WTC11 (cell line): ENCODE results near the gene AEBP2. TPM values are rescaled to one million over a fixed set of nuclear protein-coding genes. Genes with fewer than 3 reads are reported as not detected.

Source experiments
- ATAC-seq: fragments of 200-7000 bp; cut with Tn5 transposase; 2 replicates; pipeline ENCODE4 v1.10.0; 2021; ENCODE audit warnings: mild to moderate bottlenecking, moderate library complexity
- CTCF ChIA-PET: fragments of 300-600 bp; sonication (Branson Sonifier 250); formaldehyde crosslinking; loops from one replicate; lab custom pipeline; 2021; ENCODE audit warnings: antibody characterized with exemption; lab: Charles Lee
- POLR2A ChIA-PET: fragments of 350-600 bp; sonication (Branson Sonifier 250); formaldehyde crosslinking; loops from one replicate; lab custom pipeline; 2021; ENCODE audit warnings: antibody characterized with exemption; lab: Charles Lee
- DNase-seq: peaks from one replicate; pipeline ENCODE4 v3.0.0; 2021; ENCODE audit warnings: low spot score
- H3K27ac Mint-ChIP-seq: 2 replicates; pipeline ENCODE4 v1.8.0; 2021; ENCODE audit warnings: mixed read lengths
- H3K27me3 Mint-ChIP-seq: 2 replicates; pipeline ENCODE4 v1.8.0; 2021; ENCODE audit warnings: low read depth, mild to moderate bottlenecking, moderate library complexity, mixed read lengths
- H3K36me3 Mint-ChIP-seq: 2 replicates; pipeline ENCODE4 v1.8.0; 2021; ENCODE audit warnings: mixed read lengths
- H3K4me1 Mint-ChIP-seq: 2 replicates; pipeline ENCODE4 v1.8.0; 2022; ENCODE audit warnings: mixed read lengths
- H3K4me3 Mint-ChIP-seq: 2 replicates; pipeline ENCODE4 v1.8.0; 2021; ENCODE audit warnings: mild to moderate bottlenecking, moderate library complexity, mixed read lengths
- H3K9me3 Mint-ChIP-seq: 2 replicates; pipeline ENCODE4 v1.8.0; 2021; ENCODE audit warnings: mixed read lengths
- CBFB ChIP-seq: sonication (generic); formaldehyde crosslinking; IDR thresholded peaks from 2 replicates; pipeline ENCODE4 v1.8.1; 2022; ENCODE audit warnings: mild to moderate bottlenecking, low read depth, missing genetic modification reagents
- ESRRA ChIP-seq: sonication (generic); formaldehyde crosslinking; IDR thresholded peaks from 2 replicates; pipeline ENCODE4 v1.8.1; 2022; ENCODE audit warnings: mild to moderate bottlenecking, missing genetic modification reagents, borderline replicate concordance
- FOXJ3 ChIP-seq: sonication (generic); formaldehyde crosslinking; IDR thresholded peaks from 2 replicates; pipeline ENCODE4 v1.9.0; 2021; ENCODE audit warnings: missing genetic modification reagents, mild to moderate bottlenecking, borderline replicate concordance
- GTF2I ChIP-seq: fragments of 250-450 bp; sonication (Bioruptor Pico); conservative IDR thresholded peaks from 2 replicates; pipeline ENCODE4 v1.4.0; 2021; ENCODE audit warnings: mild to moderate bottlenecking
- IRF2 ChIP-seq: sonication (generic); formaldehyde crosslinking; IDR thresholded peaks from 2 replicates; pipeline ENCODE4 v1.8.0; 2022; ENCODE audit warnings: low read depth, missing genetic modification reagents, borderline replicate concordance
- KAT7 ChIP-seq: sonication (generic); formaldehyde crosslinking; IDR thresholded peaks from 2 replicates; pipeline ENCODE4 v1.8.1; 2023; ENCODE audit warnings: missing genetic modification reagents, mild to moderate bottlenecking, borderline replicate concordance
- NFYB ChIP-seq: sonication (generic); formaldehyde crosslinking; conservative IDR thresholded peaks from 2 replicates; pipeline ENCODE4 v1.8.0; 2022; ENCODE audit warnings: low read depth, missing genetic modification reagents
- NR1H2 ChIP-seq: sonication (generic); formaldehyde crosslinking; IDR thresholded peaks from 2 replicates; pipeline ENCODE4 v1.9.0; 2021; ENCODE audit warnings: mild to moderate bottlenecking, moderate library complexity, missing genetic modification reagents
- PRRX2 ChIP-seq: fragments of 250-450 bp; sonication (Bioruptor Pico); IDR thresholded peaks from 2 replicates; pipeline ENCODE4 v1.8.0; 2021; ENCODE audit warnings: mild to moderate bottlenecking
- total RNA-seq: library from RNA; stranded (reverse); gene quantifications from 3 replicates; pipeline ENCODE4 v1.2.3, GENCODE V29; 2021
- TF ChIP-seq, protein P1 (sequence below): sonication (generic); formaldehyde crosslinking; IDR thresholded peaks from 2 replicates; pipeline ENCODE4 v1.8.1; 2023; ENCODE audit warnings: mild to moderate bottlenecking, missing genetic modification reagents
- TF ChIP-seq, protein P2 (sequence below): fragments of 250-450 bp; sonication (Bioruptor Pico); IDR thresholded peaks from 2 replicates; pipeline ENCODE4 v1.9.0; 2021; ENCODE audit warnings: moderate library complexity, mild to moderate bottlenecking, inconsistent platforms, borderline replicate concordance
- TF ChIP-seq, protein P3 (sequence below): fragments of 200-600 bp; IDR thresholded peaks from 2 replicates; pipeline ENCODE4 v1.8.0; 2022; ENCODE audit warnings: antibody characterized with exemption
- TF ChIP-seq, protein P4 (sequence below): fragments of 250-450 bp; sonication (Bioruptor Pico); IDR thresholded peaks from 2 replicates; pipeline ENCODE4 v1.8.0; 2021; ENCODE audit warnings: mild to moderate bottlenecking
- TF ChIP-seq, protein P5 (sequence below): sonication (generic); formaldehyde crosslinking; IDR thresholded peaks from 2 replicates; pipeline ENCODE4 v1.8.0; 2023; ENCODE audit warnings: missing genetic modification reagents
- TF ChIP-seq, protein P6 (sequence below): sonication (generic); formaldehyde crosslinking; IDR thresholded peaks from 2 replicates; pipeline ENCODE4 v1.8.1; 2022; ENCODE audit warnings: missing genetic modification reagents, borderline replicate concordance
- TF ChIP-seq, protein P7 (sequence below): fragments of 250-450 bp; sonication (Bioruptor Pico); conservative IDR thresholded peaks from 2 replicates; pipeline ENCODE4 v1.9.0; 2021; ENCODE audit warnings: mild to moderate bottlenecking
- TF ChIP-seq, protein P8 (sequence below): sonication (generic); formaldehyde crosslinking; IDR thresholded peaks from 2 replicates; pipeline ENCODE4 v1.8.1; 2023; ENCODE audit warnings: mild to moderate bottlenecking, missing genetic modification reagents, moderate library complexity
- TF ChIP-seq, protein P9 (sequence below): sonication (generic); formaldehyde crosslinking; IDR thresholded peaks from 2 replicates; pipeline ENCODE4 v1.8.0; 2022; ENCODE audit warnings: mild to moderate bottlenecking, missing genetic modification reagents

Gene AEBP2
- total RNA-seq, 1 experiment from 2014 or later, result 65.9 TPM

DNA sequence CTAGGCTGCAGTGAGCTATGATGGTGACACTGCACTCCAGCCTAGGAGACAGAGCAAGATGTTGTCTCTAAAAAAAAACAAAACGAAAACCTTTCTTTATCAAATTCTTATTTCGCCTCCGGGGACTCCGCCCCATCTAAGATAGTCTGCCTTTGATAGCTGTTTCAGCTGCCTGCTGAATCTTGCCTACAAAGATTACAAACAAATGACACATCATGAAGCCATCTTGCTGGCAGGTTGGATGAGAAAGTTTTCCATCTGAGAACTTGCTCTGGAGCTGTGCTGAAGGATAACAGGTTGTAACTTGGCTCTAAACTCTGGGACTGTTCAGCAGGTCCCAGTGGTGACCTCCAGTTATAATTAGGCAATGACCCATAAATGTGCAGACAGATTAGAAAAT is 41.8 kb upstream of the AEBP2 start:
- POLR2A ChIA-PET, result no interaction called here
- TF ChIP-seq NR1H2 (CRISPR knock-in tag) (no peak), PRRX2 (CRISPR knock-in tag) (no peak), IRF2 (CRISPR knock-in tag) (no peak), ESRRA (CRISPR knock-in tag) (no peak)
- TF ChIP-seq, protein P1, sequence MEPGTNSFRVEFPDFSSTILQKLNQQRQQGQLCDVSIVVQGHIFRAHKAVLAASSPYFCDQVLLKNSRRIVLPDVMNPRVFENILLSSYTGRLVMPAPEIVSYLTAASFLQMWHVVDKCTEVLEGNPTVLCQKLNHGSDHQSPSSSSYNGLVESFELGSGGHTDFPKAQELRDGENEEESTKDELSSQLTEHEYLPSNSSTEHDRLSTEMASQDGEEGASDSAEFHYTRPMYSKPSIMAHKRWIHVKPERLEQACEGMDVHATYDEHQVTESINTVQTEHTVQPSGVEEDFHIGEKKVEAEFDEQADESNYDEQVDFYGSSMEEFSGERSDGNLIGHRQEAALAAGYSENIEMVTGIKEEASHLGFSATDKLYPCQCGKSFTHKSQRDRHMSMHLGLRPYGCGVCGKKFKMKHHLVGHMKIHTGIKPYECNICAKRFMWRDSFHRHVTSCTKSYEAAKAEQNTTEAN (CRISPR knock-in tag), result no peak
- Mint-ChIP-seq H3K4me3 (no peak overlapping the region), H3K4me1 (peaks cover 8% of the 10 kb centered on the region), H3K27me3 (no peaks in the 10 kb centered on the region), H3K9me3 (no peaks in the 10 kb centered on the region), H3K36me3 (no peaks in the 10 kb centered on the region), H3K27ac (no peak overlapping the region)
- CTCF ChIA-PET, result interaction anchor here (0.7 kb wide), 1 partner anchor 149 kb away, joined by 3 read pairs; no protein-coding TSS in a partner anchor
- no peak for ATAC-seq
- no peak for DNase-seq

DNA sequence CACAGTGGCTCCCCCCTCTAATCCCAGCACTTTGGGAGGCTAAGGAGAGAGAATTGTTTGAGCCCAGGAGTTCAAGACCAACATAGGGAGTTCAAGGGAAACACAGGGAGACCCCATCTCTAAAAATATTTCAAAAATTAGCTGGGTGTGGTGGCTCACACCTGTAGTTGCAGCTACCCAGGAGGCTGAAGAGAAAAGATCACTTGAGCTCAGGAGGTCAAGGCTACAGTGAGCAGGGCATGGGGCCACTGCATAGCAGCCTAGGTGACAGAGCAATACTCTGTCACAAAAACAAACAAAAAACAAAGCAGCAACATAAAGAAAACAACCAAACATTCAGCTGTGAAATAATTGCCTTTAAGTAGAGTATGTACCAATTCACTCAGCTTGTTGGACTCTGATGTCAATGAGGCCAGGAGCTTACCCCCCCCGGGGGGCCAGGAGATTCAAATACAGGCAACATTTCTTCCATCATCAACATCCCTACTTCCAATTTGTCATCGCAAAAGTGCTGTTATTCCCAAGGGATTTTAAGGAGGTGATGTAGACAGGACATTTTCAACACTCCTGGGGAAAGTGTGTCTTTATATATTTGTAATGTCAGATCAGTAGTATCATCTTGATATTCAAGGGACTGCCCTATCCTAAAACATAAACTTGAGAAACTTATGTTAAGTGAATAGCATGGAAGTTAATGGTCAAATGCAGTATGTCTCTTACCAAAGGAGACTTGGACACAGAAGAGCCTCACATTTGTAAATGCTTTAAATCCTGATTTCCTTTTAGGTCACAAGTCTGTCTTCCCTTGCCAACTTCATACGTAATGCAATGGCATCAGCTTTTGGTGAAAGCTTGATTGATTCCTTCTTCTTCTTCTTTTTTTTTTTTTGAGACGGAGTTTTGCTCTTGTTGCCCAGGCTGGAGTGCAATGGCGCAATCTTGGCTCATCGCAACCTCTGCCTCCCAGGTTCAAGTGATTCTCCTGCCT is 40.6 kb upstream of the AEBP2 start:
- TF ChIP-seq GTF2I (CRISPR knock-in tag) (no peak), CBFB (CRISPR knock-in tag) (no peak), FOXJ3 (CRISPR knock-in tag) (no peak), NFYB (CRISPR knock-in tag) (no peak), KAT7 (CRISPR knock-in tag) (no peak)
- TF ChIP-seq, protein P2, sequence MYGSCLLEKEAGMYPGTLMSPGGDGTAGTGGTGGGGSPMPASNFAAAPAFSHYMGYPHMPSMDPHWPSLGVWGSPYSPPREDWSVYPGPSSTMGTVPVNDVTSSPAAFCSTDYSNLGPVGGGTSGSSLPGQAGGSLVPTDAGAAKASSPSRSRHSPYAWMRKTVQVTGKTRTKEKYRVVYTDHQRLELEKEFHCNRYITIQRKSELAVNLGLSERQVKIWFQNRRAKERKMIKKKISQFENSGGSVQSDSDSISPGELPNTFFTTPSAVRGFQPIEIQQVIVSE (CRISPR knock-in tag), result no peak
- TF ChIP-seq, protein P3, sequence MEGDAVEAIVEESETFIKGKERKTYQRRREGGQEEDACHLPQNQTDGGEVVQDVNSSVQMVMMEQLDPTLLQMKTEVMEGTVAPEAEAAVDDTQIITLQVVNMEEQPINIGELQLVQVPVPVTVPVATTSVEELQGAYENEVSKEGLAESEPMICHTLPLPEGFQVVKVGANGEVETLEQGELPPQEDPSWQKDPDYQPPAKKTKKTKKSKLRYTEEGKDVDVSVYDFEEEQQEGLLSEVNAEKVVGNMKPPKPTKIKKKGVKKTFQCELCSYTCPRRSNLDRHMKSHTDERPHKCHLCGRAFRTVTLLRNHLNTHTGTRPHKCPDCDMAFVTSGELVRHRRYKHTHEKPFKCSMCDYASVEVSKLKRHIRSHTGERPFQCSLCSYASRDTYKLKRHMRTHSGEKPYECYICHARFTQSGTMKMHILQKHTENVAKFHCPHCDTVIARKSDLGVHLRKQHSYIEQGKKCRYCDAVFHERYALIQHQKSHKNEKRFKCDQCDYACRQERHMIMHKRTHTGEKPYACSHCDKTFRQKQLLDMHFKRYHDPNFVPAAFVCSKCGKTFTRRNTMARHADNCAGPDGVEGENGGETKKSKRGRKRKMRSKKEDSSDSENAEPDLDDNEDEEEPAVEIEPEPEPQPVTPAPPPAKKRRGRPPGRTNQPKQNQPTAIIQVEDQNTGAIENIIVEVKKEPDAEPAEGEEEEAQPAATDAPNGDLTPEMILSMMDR, result no peak
- TF ChIP-seq, protein P4, sequence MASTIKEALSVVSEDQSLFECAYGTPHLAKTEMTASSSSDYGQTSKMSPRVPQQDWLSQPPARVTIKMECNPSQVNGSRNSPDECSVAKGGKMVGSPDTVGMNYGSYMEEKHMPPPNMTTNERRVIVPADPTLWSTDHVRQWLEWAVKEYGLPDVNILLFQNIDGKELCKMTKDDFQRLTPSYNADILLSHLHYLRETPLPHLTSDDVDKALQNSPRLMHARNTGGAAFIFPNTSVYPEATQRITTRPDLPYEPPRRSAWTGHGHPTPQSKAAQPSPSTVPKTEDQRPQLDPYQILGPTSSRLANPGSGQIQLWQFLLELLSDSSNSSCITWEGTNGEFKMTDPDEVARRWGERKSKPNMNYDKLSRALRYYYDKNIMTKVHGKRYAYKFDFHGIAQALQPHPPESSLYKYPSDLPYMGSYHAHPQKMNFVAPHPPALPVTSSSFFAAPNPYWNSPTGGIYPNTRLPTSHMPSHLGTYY (CRISPR knock-in tag), result no peak
- TF ChIP-seq, protein P5, sequence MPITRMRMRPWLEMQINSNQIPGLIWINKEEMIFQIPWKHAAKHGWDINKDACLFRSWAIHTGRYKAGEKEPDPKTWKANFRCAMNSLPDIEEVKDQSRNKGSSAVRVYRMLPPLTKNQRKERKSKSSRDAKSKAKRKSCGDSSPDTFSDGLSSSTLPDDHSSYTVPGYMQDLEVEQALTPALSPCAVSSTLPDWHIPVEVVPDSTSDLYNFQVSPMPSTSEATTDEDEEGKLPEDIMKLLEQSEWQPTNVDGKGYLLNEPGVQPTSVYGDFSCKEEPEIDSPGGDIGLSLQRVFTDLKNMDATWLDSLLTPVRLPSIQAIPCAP (CRISPR knock-in tag), result no peak
- TF ChIP-seq, protein P6, sequence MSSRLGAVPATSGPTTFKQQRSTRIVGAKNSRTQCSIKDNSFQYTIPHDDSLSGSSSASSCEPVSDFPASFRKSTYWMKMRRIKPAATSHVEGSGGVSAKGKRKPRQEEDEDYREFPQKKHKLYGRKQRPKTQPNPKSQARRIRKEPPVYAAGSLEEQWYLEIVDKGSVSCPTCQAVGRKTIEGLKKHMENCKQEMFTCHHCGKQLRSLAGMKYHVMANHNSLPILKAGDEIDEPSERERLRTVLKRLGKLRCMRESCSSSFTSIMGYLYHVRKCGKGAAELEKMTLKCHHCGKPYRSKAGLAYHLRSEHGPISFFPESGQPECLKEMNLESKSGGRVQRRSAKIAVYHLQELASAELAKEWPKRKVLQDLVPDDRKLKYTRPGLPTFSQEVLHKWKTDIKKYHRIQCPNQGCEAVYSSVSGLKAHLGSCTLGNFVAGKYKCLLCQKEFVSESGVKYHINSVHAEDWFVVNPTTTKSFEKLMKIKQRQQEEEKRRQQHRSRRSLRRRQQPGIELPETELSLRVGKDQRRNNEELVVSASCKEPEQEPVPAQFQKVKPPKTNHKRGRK (CRISPR knock-in tag), result no peak
- TF ChIP-seq, protein P7, sequence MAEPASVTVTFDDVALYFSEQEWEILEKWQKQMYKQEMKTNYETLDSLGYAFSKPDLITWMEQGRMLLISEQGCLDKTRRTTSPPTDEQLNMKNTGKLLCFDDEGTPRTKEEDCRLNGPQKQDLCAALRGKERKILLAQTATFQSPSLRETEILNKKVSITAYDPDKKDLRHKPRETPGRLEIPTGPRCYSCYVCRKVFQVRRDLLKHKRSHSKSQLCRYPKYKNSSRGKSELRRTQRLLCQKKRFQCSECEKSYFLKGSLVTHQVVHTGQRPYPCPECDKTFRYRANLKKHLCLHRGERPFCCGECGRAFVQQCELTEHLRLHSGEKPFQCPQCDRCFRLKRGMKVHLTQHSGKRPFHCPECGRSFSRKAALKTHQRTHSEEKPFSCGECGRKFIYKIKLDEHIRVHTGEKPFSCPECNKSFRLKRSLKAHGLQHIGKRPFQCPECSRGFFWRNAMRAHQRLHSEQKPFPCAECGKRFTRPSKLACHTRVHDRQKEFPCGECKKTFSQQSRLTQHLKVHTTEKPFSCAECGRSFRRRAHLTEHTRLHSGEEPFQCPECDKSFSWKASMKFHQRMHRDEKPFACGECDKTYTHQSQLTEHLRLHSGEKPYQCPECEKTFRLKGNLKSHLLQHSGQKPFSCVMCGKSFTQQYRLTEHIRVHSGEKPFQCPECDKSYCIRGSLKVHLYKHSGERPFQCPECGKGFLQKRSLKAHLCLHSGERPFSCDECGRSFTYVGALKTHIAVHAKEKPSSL (CRISPR knock-in tag), result no peak
- TF ChIP-seq, protein P8, sequence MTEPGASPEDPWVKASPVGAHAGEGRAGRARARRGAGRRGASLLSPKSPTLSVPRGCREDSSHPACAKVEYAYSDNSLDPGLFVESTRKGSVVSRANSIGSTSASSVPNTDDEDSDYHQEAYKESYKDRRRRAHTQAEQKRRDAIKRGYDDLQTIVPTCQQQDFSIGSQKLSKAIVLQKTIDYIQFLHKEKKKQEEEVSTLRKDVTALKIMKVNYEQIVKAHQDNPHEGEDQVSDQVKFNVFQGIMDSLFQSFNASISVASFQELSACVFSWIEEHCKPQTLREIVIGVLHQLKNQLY (CRISPR knock-in tag), result no peak
- TF ChIP-seq, protein P9, sequence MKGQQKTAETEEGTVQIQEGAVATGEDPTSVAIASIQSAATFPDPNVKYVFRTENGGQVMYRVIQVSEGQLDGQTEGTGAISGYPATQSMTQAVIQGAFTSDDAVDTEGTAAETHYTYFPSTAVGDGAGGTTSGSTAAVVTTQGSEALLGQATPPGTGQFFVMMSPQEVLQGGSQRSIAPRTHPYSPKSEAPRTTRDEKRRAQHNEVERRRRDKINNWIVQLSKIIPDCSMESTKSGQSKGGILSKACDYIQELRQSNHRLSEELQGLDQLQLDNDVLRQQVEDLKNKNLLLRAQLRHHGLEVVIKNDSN (CRISPR knock-in tag), result no peak
- CTCF ChIA-PET, result no interaction called here
- no peaks in the 10 kb centered on the region for H3K27me3 Mint-ChIP-seq
- no peak for DNase-seq
- no peaks in the 10 kb centered on the region for H3K36me3 Mint-ChIP-seq
- no peak overlapping the region for H3K27ac Mint-ChIP-seq
- no peak overlapping the region for H3K4me3 Mint-ChIP-seq
- peaks cover 8% of the 10 kb centered on the region for H3K4me1 Mint-ChIP-seq
- no peak for ATAC-seq
- POLR2A ChIA-PET, result no interaction called here
- H3K9me3 Mint-ChIP-seq, result no peaks in the 10 kb centered on the region
